HG03139 (cell line): ENCODE results near the gene NXT1.

Experiments
- ATAC-seq: cut with Tn5 transposase; IDR thresholded peaks from one replicate; pipeline ENCODE4 v1.9.1; 2021; ENCODE audit not compliant: unreplicated experiment

Gene NXT1

DNA sequence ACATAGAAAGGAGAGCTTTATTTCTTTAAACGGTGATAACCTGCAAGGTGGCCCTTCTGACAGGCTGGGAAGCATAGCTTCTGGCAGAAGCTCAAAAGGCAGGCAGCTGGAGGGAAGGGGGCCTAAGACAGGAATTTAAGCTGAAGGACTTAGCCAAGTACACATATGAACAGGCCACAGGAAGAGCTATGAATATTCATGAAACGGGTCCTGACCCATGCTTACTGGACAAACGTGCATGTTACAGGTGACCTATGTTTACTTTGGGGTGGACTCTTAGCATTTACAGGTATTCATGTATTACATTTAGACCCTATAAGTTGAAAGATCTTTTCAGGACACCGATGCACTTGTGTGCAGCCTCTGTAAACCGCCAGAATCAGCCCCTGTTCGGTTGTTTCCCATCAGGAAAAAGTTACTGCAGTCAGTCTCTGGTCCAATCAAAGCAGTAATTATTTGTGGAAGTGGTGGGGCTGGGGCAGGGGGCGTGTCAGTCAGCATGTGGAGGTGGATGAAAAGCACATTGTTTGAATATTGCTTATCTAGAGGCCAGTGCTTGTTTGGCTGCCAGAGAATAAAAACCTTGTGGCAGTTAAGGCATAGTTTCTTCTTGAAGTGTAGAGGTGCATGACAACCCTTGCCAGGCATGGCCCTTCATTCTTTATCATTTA lies 8.5 kb downstream of the NXT1 start:
- no peak for ATAC-seq

DNA sequence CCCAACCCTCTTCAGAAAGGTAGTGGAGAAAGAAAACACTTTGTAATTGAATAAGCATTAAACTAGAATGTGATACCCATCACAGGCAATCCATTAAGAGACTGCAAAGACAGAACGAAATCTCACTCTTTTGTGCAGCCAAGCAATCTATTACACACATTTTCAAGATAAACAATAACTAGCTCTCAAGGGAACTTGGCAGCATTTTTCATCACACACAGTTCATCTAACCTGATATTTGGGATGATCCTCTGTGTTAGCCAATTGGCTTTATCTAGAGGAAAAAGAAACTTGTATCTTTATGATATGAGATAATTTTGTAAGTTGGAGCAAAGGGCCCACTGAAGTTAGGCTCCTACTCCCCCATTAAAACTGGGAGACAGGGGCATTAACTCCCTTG lies 9.9 kb downstream of the NXT1 start:
- no peak for ATAC-seq

DNA sequence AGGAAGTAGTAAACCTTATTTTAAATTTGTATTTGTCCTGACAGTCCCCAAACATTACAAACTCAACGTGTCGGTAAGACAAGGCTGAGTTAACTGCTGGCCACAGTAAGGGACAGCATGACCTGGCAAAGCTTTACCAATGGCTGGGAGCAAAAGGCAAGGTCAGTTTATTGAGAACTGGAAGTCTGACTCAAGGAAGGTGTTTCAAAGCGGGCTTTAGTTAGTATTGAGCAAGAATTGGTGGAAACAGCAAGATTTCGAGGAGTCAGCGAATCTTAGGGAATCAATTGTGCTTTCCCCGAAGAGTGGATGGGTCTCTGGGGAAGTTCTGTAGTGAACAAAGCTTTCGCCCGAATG lies 10.5 kb downstream of the NXT1 start:
- no peak for ATAC-seq

DNA sequence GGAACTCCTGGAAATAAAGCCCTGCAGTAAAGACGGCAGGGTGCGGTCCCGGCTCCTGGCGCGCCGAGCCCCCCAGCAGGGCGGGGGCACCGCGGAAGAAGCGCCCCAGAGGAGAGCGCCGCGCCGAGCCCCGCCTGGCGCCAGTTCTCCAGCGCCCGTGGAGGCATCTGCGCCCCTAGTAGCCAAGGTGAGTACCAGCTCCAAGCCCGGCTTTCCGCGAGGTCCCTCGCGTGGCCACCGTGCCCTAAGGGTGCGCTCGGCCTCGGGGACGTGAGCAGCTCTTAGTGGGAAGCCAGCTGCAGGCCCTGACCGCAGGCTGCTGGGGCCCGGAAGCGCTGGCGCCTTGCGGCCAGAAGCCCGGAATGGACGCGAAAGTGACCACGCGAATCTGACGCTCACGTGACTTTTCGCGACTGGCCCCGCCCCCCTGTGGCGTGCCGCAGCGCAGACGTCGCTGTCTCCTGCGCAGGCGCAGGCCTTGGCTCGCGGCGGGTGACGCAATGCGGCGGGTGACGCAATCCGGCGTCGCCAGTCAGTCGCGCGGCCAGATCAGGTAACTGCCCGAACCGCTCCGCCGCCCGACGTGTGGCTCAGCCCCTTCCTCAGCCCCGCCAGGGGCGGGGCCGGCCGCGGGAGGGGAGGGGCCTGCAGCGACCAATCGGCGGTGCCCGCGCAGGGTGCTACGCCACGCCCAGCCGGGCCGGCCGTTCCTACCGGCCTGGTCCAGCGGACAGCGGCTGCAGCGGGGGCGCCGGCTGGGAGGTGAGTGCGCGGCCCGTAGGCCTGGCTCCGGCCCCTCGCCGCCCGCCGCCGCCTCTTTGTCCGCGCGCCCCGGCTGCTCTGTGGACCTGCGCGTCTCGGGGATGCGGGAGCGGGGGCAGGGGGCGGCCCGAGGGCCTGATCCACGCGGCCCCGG lies 11.1 kb downstream of the NXT1 start, which contains the start of gene GZF1:
TSS of gene GZF1 (plus strand) at position 707 of the 916 bp plus-strand sequence. CDS start 2,202 bp downstream, outside the sequence.
- ATAC-seq: peak; percentile 61

DNA sequence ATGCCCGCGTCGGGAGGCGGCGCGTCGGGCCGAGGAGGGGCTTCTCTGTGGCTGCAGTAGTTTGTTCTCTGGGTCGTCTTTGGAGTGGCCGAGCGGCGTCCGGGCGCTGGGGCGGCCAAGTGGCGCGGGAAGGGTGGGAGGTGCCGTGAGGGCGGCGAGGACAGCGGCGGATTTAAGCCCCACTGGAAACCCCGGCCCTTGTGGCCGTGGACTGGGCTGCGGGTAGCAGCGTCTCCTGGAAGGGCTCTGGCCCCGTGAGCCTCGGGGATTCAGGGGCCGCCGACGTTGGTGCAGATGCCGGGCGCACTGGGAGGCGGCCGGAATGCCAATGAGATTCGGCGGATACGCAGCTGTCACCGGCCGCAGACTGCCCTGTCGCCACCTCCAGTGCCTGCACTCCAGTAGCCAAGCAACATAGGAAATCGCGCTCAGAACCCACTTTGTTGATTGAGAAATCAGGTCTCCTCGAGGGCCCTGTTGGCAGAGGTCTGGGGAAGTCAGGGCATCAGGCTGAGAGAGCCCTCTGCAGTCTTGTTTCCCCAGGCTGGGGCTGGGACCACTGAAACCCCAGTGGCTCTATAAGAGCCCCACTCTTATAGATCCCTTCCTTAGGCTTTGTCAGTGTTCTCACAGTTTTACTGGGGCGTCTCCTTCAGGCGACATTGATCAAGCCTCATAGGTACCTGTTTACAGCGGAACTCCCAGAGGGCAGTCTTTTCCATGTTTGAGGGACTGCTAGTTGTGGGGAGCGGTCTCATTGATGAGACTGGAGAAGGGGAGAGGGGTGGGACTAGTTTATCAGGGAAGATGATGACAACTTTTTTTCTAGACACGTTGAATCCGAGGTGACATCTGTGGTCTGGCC lies 12.0 kb downstream of the NXT1 start:
- no peak for ATAC-seq

DNA sequence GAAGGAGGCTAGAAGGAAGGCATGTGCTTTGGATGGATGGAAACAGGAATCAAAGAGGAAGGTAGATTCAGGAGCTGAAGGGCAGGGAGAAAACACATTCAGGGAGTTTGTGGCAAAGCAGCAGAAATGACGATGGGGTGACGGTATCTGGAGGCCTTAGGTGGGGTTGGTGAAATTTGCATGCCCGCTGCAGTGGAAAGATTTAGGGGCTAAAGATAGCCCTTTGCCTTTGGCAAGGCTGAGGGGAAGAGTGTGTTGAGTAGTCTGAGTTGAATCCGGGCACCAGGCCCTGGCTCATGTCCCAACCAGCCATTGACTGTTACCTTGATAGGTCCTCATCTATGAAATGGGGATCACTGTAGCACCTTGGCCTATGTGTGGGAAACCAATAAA lies 12.7 kb downstream of the NXT1 start:
- ATAC-seq: no peak

DNA sequence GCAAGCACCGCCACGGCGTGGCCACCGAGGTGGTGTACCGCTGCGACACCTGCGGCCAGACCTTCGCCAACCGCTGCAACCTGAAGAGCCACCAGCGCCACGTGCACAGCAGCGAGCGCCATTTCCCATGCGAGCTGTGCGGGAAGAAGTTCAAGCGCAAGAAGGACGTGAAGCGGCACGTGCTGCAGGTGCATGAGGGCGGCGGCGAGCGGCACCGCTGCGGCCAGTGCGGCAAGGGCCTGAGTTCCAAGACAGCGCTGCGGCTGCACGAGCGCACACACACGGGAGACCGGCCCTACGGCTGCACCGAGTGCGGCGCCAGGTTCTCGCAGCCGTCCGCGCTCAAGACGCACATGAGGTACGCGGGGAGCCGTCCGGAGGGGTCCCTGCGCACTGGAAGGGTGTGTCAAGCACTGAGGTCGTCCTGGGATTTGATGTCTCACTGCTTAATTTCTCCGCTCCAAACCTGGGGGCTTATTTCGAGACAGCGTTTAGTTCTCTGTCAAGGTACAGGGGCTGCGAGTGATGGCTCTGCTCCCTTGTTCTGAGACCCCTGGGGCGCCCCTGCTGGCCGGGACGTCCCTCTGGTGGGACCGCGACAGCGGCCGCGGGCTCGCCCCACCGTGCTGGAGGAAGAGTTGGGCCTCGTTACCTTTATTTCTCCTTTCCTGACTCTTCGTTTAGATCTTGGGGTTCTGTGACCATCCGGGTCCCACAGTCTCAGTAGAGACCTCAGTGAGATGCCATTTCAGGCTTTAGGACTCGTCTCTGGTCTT lies 15.0 kb downstream of the NXT1 start:
- no peak for ATAC-seq

DNA sequence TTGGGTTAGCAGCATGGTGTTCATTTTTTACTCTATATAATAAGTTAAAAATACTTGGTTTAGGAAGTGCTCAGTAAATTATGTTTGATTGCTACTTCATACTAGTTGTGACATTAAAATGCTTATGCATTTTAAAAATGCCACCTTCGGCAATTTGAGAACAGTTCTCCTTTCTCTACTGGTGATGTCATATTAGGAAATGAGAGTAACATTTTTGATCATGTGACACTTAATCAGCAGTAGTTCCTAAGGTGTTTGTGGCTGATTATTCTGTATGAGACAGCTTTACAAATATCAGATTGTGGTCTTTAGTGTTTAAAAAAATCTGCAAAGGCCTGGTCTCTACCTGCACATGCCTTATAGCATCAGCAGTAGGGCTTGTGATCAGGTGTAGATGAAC lies 15.8 kb downstream of the NXT1 start:
- ATAC-seq: no peak

DNA sequence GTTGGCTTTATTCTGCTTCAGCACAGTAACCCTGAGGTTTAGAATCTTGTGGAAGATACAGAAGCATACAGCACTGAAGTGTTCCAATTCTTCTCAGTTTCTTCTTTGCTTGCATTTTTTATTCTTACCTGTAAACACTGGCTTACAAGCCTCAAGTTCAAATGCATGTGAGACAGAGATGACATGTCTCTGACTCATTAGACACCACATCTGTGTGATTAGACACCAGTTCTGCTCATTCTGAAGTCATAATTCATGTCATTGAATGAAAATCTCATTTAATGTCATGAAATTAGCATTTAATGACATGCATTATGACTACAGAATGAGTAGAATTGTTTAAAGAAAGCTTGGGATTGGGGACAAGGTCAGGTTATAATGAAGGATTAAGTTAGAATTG lies 17.2 kb downstream of the NXT1 start:
- no peak for ATAC-seq

DNA sequence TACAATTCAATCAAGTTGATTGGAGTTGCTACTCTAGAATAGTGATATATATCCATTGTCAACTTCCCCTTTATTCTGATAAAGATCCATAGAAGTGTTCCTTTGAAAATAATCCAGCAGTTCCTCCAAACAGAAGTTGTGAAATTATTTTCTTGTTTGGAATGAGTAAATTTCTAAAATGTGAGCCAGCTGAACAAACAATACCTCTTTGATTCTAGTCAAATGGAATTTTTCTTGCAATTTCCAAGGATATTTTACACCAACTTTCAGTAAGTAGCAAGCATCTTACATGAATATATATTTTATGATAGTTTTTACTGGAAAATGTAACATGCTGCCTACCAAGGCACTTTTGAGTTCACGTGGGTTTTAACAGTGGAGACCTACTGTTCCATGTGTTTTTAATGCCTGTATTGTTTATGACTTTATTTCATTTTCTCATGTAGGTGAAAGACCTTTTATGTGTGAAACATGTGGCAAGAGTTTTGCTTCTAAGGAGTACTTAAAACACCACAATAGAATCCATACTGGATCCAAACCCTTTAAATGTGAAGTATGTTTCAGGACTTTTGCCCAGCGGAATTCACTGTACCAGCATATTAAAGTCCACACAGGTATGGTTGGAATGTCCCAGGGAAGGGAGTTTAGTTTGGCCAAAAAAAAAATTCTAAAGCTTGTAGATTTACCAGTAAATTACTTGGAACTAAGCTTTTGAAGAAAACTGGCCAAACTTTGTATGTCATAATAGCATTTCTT lies 17.9 kb downstream of the NXT1 start:
- ATAC-seq: no peak

DNA sequence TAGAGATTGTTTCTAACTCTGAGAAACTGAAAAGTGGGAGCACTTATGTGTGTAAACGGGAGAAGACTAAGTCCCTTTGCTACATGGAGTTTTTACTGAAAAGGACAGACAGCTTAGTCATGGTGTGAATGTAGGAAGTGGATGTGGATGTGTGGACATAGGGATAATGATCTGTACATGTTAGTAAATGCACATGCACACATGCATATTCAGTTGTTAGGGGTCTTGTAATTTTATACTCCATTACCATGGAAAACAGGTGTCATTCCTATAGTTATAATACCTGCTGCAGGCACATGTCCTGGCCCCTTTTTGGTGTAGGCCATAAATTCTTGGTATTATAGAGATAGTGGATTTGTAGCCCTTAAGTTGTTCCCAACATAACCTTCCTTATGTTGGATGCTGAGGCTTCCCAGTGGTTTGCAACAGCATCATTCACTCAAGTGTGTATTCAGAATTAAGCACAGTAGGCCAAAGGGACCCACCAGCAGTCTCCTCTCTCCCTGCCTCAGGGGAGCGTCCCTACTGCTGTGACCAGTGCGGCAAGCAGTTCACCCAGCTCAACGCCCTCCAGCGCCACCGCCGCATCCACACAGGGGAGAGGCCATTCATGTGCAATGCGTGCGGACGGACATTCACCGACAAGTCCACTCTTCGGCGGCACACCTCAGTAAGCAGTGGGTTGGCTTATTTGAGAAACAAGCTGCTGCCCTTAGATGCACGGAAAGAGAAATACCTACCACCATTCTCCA lies 18.7 kb downstream of the NXT1 start:
- no peak for ATAC-seq

DNA sequence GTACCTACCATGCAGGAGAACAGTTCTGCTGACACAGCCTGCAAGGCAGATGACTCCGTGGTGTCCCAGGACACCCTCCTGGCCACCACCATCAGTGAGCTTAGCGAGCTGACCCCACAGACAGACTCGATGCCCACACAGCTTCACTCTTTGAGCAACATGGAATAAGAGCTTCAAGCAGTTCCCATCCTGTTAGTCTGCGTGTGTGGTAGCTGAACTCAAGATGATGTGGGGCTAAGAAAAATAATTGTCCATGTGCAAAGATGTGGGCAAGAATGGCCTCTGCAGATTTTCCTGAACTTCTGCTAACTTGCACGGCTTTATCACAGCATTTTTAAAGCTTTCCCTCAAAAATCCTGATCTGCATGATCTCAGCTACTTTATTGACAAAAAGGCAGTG lies 19.7 kb downstream of the NXT1 start:
- ATAC-seq: no peak

DNA sequence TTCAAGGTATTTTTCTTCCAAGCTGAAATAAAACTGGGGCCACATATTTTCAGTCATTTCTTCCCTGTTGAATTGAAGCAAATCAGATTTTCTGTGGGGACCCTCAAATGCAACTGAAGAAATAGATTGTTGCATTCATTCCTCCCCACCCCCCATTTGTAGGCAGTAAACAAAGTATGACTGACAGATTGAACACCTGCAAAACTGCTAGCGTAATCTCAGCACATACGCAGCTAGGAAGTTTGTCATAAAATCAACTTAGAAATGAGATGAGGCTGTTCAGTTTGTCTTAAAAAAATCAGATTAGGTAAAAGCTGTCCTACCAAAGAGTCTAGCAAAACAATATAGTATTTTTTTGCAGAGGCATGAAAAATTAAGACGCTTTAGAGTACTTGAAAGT lies 20.3 kb downstream of the NXT1 start:
- no peak for ATAC-seq

DNA sequence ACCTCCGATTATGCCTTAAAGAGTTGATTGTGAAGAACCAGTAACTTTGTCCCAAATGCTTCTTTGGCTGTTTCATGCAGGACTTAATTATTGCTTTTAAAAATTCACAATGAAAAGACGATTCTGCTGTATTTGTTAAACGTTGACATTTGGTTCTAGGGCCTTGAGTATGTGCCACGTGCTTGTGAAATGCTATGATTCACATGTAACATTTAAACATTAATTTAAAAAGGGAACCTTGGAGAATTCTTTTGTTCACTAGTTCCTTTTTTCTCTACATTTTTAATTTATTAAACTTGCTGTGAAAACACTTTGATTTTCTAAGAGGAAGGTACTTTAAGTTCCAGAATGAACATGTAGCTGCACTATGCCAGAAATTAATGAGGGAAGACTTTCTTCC lies 20.9 kb downstream of the NXT1 start:
- ATAC-seq: no peak

DNA sequence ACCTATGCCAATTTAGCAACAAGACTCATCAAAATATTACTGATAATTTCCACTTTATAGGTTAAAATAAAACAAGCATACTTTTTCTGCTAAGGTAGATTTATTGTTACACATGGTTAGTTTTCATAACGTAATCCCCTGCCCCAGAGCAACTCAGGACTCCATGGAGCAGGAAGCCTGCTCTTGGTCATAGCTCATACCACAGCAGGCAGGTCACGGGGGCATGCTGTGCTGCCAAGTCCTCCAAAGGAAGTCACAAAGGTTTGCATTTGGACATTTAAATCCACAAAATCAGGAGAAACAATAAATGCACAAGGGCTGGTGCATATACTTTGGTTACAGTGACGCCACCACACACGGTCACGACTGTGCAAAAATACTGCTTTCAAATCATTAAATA lies 23.9 kb downstream of the NXT1 start:
- no peak for ATAC-seq

DNA sequence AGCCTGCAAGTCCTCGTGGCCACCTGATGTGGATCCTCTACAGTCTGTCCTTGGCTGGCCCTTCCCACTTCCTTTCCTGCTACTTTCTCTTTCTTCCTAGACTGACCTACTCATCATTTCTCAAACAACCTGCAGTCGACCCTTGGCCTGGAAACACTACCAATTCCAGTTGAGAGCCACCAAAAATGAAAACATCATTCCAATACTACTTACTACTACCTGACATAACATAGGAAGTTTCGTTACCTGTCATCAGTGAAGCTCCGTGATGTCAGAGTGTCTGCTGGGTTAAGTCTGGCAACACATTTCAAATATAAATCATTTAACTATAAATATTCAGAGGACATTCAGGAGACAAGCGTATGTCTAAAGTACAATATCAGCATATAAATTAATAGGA lies 25.2 kb downstream of the NXT1 start:
- no peak for ATAC-seq

DNA sequence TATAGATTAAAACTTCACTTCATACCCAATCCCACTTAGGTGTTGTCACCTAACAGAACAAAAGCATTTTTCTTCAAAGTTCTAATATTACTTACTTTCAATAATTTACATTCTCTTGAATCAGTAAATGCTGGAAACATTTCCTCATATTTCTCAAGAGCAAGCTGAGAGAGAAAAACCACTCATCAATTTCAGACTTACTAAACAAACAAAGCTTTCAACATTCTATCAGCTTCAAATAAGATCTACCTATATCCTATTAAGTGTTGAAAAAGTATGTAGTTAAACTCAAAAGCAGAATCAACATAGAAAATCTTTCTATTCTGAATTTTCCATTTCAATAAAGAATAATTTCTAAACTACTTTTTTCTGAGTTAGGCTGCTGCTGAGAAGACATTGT lies 29.2 kb downstream of the NXT1 start:
- ATAC-seq: no peak

DNA sequence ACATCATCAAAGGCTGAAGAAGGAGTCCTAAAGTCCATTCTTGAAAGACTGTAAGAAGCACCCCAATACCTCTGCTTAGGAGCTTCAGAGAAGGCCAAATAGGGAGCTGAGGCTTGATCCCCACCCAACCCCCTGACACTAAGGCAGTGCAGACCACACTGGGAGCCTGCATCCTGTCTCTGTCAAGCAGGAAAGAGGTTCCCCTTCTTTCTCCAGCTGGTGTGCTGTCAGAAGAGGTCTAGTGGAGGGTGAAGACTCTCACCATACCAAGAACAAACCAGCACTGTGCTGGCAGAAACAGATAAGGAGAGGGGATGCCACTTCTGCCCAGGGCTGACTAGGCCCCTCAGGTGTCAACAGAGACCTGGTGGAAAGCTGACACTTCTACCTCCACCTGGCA lies 31.3 kb downstream of the NXT1 start:
- no peak for ATAC-seq
